Brain microvascular endothelial cell (primary cell): ENCODE measurements around the gene APOC4.

Experiments
- DNase-seq: peaks from one replicate; pipeline ENCODE4 v3.0.0-alpha.2; 2020
- H3K27ac ChIP-seq: fragments of 250-450 bp; sonication (Bioruptor Pico); 2 replicates; pipeline ENCODE4 v1.5.1; 2020; ENCODE audit warnings: mild to moderate bottlenecking, moderate library complexity
- H3K27me3 ChIP-seq: fragments of 250-450 bp; sonication (Bioruptor Pico); replicated peaks from 2 replicates; pipeline ENCODE4 v1.5.1; 2020; ENCODE audit warnings: mild to moderate bottlenecking
- H3K36me3 ChIP-seq: fragments of 250-450 bp; sonication (Bioruptor Pico); replicated peaks from 2 replicates; pipeline ENCODE4 v1.5.1; 2020; ENCODE audit warnings: mild to moderate bottlenecking
- H3K4me3 ChIP-seq: 2 replicates; pipeline ENCODE4 v1.5.1; 2011; ENCODE audit warnings: low read depth, mild to moderate bottlenecking, control low read depth, low read length, moderate library complexity
- in situ Hi-C: cut with HindIII; loops from 2 replicates; pipeline ENCODE4 v1.10.0; 2017; ENCODE audit warnings: low sequenced_read_pairs, low pct_ligation_motif_present
- TF ChIP-seq, protein P1 (sequence below): IDR thresholded peaks from 2 replicates; pipeline ENCODE4 v1.5.1; 2011; ENCODE audit warnings: low read depth, mild to moderate bottlenecking, moderate library complexity, low read length, control low read depth, inconsistent platforms; ENCODE audit errors: missing control alignments

Gene APOC4

DNA sequence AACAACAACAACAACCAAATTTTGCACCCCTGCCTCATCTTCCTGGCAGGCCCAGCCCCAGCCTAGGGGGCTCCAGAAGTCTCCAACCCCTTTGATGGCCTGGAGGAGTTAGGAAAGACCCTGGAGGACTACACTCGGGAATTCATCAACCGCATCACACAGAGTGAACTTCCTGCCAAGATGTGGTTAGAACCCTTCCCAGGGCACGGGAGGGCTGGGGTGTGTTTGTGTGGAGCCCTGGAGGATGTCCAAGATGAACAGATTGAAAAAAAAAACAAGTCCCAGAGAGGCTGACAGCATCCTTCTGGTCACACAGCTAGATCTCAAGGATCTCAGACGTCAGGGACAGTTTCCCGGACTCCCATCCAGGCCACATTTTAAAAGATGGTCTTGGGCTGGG, 14.3 kb upstream of the APOC4 start:
- in situ Hi-C loops, result no loop called here
- no peak overlapping the region for H3K4me3 ChIP-seq
- H3K27ac ChIP-seq, result no peak overlapping the region
- peak; percentile 34 for DNase-seq
- TF ChIP-seq, protein P1, sequence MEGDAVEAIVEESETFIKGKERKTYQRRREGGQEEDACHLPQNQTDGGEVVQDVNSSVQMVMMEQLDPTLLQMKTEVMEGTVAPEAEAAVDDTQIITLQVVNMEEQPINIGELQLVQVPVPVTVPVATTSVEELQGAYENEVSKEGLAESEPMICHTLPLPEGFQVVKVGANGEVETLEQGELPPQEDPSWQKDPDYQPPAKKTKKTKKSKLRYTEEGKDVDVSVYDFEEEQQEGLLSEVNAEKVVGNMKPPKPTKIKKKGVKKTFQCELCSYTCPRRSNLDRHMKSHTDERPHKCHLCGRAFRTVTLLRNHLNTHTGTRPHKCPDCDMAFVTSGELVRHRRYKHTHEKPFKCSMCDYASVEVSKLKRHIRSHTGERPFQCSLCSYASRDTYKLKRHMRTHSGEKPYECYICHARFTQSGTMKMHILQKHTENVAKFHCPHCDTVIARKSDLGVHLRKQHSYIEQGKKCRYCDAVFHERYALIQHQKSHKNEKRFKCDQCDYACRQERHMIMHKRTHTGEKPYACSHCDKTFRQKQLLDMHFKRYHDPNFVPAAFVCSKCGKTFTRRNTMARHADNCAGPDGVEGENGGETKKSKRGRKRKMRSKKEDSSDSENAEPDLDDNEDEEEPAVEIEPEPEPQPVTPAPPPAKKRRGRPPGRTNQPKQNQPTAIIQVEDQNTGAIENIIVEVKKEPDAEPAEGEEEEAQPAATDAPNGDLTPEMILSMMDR, result no peak
- H3K36me3 ChIP-seq, result no peaks in the 10 kb centered on the region
- H3K27me3 ChIP-seq, result no peaks in the 10 kb centered on the region

DNA sequence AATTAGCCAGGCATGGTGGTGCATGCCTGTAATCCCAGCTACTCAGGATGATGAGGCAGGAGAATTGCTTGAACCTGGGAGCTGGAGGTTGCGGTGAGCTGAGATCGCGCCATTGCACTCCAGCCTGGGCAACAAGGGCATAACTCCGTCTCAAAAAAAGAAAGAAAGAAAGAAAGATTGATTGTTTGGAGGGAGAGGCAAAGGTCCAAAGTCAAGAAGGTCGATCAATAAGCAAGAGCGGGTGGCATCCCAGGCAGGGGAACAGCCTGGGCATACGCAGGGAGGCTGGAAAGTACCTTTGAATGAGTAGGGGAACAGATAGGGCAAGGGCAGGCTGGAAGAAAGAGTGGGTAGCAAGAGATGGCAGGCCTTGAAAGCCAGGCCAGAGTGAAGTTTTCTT, 11.9 kb upstream of the APOC4 start:
- Histone ChIP-seq H3K4me3 (no peak overlapping the region), H3K27ac (no peak overlapping the region), H3K36me3 (no peaks in the 10 kb centered on the region), H3K27me3 (no peaks in the 10 kb centered on the region)
- in situ Hi-C loops, result no loop called here
- TF ChIP-seq, protein P1, result no peak
- no peak for DNase-seq

DNA sequence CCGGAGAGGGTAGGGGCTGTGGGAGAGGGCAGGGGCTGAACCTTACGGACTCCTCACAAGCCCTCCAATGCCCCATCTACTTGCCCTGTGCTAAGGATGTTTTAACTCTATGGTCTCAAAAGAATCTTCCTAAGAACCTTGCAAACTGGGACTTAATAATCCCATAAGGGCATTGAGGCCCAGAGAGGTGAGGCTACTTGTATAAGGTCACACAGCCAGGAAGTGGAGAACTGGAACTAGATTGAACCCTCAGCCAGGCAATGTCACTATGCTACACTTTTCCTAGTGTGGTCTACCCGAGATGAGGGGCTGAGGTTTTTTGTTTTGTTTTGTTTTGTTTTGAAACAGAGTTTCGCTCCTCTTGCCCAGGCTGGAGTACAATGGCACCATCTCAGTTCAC, 10.5 kb upstream of the APOC4 start:
- H3K4me3 ChIP-seq, result no peak overlapping the region
- H3K27me3 ChIP-seq, result no peaks in the 10 kb centered on the region
- TF ChIP-seq, protein P1, result no peak
- no peak for DNase-seq
- no peaks in the 10 kb centered on the region for H3K36me3 ChIP-seq
- H3K27ac ChIP-seq, result no peak overlapping the region
- in situ Hi-C loops, result no loop called here

DNA sequence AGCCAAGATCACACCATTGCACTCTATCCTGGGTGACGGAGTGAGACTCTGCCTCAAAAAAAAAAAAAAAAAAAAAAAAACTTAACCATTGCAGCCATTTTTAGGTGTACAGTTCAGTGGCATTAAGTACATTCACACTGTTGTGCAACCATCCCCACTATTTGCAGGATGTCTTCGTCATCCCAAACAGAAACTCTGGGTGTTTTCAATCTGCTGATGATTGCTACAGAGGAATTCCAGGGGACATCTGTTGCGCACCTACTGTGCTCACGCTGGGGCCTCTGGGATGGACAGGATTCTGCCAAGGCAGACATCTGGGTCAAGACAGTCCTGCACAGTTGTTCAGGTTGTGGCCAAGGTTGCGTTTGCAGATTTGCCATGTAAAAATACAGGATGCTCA, 2.4 kb upstream of the APOC4 start:
- in situ Hi-C loops, result no loop called here
- no peak overlapping the region for H3K4me3 ChIP-seq
- TF ChIP-seq, protein P1, result no peak
- no peak for DNase-seq
- no peaks in the 10 kb centered on the region for H3K36me3 ChIP-seq
- H3K27me3 ChIP-seq, result no peaks in the 10 kb centered on the region
- H3K27ac ChIP-seq, result no peak overlapping the region

DNA sequence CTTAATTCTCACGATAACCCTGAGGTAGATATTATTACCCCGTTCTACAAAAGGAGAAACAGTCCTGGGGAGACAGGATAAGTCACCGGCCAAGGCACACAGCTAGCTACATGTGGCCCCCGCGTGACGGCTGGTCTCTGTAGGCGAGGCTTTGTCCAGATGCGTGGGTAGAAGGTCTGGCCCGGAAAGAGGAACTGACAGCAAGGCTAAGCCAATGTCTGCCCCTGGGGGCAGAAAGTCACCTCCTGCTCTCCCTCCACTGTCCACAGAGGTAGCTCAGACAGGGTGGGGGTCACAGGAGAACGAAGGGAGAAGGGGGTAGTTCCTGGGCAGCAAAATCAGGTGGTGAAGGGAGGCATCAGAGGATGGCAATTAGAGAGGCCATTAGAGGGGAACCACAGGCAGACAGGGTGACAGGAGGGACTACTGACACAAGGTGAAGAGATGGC, 1.8 kb downstream of the APOC4 start:
- Histone ChIP-seq H3K27ac (no peak overlapping the region), H3K27me3 (no peaks in the 10 kb centered on the region), H3K36me3 (no peaks in the 10 kb centered on the region), H3K4me3 (no peak overlapping the region)
- no peak for DNase-seq
- in situ Hi-C loops, result no loop called here
- TF ChIP-seq, protein P1, result no peak

DNA sequence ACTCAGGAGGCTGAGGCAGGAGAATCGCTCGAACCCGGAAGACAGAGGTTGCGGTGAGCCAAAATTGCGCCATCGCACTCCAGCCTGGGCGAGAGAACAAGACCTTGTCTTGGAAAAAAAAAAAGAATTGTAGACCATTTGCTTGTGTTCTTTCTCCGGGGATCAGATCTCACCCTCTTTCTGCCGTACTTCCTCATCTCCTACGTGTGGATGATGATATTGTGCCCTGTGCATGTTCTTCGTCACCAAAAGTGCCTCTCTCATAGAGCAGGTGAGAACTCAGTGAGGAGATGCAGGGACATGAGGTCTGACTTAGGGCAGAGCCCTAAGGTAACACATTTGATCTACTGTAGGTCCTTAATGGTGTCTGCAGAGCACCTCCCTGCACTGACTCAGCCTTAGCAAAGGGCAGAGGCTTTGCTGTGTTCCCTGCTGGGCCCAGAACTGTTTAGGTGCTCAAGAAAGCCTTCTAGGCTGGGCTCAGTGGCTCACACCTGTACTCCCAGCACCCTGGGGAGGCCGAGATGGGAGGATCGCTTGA, 5.1 kb downstream of the APOC4 start:
- Histone ChIP-seq H3K36me3 (no peaks in the 10 kb centered on the region), H3K4me3 (no peak overlapping the region), H3K27me3 (no peaks in the 10 kb centered on the region), H3K27ac (no peak overlapping the region)
- DNase-seq, result no peak
- in situ Hi-C loops, result no loop called here
- TF ChIP-seq, protein P1, result no peak
